Astrocyte (in vitro differentiated cells and primary cell): ENCODE measurements around the gene XXYLT1.

ENCODE experiments used
- CTCF ChIP-seq: IDR thresholded peaks from 2 replicates; pipeline ENCODE4 v1.5.1; 2011; ENCODE audit warnings: low read depth, mild to moderate bottlenecking, inconsistent platforms, low read length, moderate library complexity; ENCODE audit not compliant: insufficient read depth
- EZH2 ChIP-seq: IDR thresholded peaks from 2 replicates; pipeline ENCODE4 v1.6.1; 2012; ENCODE audit warnings: mild to moderate bottlenecking, low read length, inconsistent platforms; ENCODE audit not compliant: insufficient read depth

GRCh38 chr3:195099951-195100785 lies 170.8 kb downstream of the XXYLT1 start:
- TF ChIP-seq CTCF (no peak), EZH2 (no peak)
